ENCODE measurements around the gene NDFIP1. TPM values are rescaled to one million over a fixed set of nuclear protein-coding genes. Genes with fewer than 3 reads are reported as not detected.
A peak's percentile ranks its signal among the peaks of the same experiment; 100 is the strongest.
"Not testable (repeated sequence)": the region's sequence is repeated elsewhere in the genome, so short reads cannot be mapped to it uniquely, and the experiment has no call there.

NDFIP1 gene
- polyA plus RNA-seq, 4 donors: 131 to 159 (median 148) TPM

DNA sequence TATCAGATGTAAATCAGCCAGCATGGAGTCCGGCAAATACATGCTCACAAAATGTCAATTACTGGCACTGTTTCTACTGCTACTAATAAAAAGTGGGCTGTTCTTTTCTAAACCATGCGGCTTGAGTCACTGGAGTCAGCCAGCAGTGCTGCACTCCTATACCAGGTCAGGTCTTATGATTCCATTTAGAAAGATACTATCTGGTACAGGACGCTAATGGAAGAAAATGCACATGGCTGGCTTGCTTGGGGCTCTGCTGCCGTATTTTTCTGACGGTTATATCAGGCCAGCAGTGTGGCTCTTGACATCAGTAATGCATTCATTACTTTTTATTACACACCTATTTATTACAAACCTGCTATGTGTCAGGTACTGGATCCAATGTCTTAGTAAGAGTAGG is 74.3 kb downstream of the NDFIP1 start:
- no peak for DNase-seq (ENCODE audit: low read depth in 4 of 4, low spot score in 3 of 4)

DNA sequence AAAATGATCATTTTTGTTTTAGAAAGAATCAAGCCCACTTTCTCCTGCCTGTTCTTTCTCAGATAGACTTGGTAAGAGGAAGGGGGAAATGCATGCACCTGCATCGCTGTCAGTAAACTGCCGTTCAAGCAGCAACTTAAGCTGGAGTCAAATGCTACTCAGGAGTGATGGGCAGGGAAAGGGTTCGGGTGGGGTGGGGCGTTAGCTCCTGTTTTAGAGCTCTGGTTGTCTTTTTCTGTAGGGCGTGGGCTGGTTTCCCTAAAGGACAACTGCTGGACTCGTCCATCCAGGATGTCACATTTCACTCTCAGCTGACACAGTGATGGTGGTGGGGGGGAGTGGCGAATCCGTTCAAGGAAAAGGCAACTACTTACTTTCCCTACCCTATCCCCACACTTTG is 75.0 kb downstream of the NDFIP1 start:
- DNase-seq (ENCODE audit: low read depth in 4 of 4, low spot score in 3 of 4): no peak

DNA sequence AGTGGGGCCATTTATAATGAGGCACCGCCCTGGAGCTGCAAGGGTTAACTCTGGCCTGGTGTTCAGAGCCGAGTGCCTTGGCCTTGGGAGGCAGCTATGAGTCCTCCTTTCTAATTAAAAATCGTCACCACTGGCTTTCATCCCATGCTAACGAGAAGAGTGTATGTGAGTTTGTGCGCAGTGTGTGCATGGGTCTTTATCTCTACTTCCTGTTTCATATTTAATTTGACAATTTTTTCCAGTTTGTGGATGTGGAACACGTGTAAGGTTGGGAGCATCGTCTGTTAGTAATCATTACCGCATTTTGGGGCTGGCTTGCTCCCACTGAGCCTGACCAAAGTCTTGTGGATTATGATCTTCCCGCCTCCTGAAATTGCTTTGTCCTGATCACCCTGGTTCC is 76.4 kb downstream of the NDFIP1 start:
- no peak for DNase-seq (ENCODE audit: low read depth in 4 of 4, low spot score in 3 of 4)

DNA sequence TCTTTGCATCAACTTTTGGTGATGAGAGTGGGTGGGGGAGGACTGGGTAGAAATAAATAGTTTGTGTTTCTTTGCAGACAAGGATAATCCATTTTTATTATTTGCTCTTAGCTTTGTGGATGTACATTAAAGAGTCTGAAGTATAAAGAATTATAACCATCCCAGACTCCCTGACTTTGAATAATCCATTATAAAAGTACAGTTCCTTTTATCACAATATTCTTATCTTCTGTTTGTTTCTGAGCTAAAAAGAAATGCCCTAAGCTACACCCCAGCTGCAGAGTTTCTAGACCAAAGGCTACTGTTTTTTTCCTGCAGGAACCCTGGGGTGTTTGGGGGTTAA is 77.9 kb downstream of the NDFIP1 start:
- peak in 1 of 4 donors; percentile 34 for DNase-seq (ENCODE audit: low read depth in 4 of 4, low spot score in 3 of 4)

DNA sequence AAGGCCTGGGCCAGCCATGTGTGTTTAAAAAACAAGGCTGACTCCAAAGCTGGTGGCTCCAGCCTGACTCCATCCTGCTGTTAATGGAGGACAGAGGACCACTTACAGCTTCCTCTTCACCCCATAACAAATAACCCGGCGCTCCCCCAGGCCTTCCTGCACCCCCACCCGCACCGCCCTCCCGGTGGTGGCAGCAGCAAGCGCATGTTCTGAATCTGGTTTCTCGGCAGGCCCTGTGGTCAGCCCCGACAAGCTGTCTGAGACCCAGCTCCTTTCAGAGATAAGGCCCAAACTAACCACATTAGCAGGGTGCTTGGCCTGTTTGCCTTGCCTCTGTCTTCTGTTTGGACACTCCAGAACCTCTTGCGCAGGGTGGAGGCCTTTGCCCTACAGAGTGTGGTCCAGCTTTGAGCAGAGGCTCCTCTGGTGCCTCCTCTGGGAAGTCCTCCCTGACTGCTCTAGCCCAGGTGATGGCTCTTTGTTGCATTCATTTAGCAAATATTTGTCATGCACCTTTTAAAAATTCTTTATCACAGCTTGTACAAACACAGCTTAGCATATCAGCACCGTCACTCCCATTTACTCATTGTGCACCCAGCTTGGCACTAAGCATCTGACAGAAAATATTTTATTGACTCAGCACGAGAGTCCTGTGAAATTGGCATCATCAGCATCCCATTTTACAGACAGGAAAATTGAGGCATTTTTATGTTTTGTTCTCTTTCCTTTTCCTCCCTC is 78.4 kb downstream of the NDFIP1 start:
- DNase-seq (ENCODE audit: low read depth in 4 of 4, low spot score in 3 of 4): no peak

DNA sequence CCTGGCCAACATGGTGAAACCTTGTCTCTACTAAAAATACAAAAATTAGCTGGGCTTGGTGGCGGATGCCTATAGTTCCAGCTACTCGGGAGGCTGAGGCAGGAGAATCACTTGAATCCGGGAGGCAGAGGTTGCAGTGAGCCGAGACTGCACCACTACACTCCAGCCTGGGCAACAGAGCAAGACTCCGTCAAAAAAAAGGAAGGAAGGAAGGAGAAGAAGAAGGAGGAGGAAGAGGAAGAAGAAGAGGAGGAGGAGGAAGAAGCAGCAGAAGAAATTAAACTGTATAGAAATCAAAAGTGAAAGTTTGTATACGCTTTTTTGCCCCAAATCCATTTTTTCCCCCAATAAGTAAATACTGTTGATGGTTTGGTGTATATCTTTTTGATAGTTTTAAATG is 80.1 kb downstream of the NDFIP1 start:
- DNase-seq (ENCODE audit: low read depth in 4 of 4, low spot score in 3 of 4): not testable (repeated sequence)

DNA sequence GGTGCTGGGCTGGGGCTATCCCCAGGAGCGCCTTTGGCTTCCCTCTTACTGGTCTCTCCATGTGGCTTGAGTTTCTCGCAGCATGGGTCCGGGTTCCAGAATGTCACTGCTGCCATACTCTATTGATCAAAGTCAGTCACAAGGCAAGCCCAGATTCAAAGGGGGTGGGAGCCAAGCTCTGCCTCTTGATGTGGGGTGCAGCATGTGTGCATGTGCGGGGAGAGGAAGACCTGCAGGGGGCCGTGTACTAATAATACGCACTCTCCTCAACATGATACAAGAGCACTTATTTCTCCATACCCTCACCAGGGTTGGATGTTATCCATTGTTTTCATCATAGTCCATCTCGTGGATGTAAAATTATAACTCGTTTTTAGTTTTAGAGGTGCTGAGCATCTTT is 81.2 kb downstream of the NDFIP1 start:
- no peak for DNase-seq (ENCODE audit: low read depth in 4 of 4, low spot score in 3 of 4)

DNA sequence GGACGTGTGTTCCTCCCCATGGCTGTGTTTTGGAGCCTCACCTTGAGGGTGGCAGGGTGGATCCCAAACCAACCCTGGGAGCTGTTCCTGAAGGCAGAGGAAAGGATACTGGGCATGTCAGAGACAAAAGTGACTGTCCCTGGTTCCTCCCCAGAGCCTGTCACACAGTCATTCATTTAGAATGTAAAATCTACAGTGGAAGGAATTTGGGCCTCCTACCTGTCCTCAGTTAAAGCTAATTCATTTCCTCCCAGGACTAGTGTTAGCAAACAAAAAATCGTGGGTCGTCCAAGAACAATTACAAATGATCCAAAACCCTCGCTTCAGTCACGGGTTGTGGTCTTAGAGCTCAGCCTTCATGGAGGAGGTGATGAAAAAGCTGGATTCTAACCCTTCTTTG is 83.2 kb downstream of the NDFIP1 start:
- no peak for DNase-seq (ENCODE audit: low read depth in 4 of 4, low spot score in 3 of 4)

DNA sequence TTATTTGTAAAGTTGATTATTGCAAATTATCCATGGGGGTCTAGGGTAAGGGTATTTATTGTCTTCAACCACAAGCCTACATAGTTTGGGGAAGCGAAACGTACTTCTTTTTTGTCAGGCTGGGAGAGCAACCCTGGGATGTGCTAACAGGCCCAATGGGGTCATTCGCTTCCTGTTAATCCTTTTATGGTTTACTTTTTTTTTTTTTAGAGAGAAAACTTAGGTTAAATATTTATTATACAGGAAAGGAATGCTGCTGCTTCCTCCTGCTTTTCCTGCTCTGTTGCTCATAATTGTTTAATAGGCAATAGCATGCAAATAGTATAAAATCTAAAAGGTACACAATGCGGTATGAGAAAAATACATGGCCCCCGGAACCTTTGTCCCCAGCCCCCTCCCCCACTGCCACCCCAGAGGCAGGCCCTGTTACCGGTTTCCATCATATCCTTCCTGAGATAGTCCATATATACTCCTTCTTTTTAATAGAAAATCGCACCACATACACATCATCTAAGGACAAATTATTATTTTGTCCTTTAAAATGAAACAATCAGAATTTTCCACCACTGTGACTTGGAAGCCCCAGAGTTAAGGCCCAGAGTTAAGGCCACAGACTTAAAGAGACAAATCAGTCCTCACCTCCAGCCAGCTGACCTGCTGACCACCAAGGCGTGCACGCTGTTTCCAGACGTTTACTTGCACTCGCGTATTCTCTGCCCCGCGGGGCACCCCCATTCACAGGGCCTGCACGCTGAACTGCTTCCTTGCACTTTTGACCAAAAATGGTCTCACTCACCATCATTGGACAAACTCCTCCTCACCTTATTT is 83.9 kb downstream of the NDFIP1 start:
- DNase-seq (ENCODE audit: low read depth in 4 of 4, low spot score in 3 of 4): no peak

DNA sequence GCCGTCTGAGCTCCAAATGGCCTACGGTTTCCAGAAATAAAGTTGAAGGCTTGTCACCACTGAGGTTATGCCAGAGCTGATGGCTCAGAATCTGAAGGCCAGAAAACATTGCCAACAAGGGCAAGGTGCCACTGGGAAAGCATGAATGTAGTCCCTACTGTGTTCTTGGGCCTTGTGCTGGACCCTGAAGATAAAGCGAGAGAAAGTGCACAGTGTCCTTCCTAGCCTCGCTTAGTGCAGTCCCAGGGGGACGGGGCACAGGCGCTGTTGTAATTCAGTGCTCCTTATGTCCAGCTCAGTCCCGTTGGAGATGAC is 84.5 kb downstream of the NDFIP1 start:
- DNase-seq (ENCODE audit: low read depth in 4 of 4, low spot score in 3 of 4): no peak

DNA sequence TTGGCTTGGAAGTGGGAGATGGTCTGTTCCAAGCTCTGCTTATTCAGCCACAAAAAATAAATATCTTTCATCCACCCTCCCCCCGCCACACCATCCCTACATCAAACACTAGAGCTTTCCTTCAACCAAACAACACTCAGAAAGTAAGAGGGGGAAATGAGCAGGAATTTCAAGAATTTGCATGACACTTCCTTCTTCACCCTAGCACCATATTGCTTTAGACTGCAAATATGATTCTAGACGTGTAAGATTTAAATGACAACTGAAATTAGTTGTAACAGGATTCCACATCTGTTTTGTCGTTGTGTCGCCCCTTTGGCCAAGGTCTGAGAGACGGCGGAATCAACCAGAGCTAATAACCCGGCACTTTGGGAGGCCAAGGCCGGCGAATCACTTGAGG is 88.5 kb downstream of the NDFIP1 start:
- no peak for DNase-seq (ENCODE audit: low read depth in 4 of 4, low spot score in 3 of 4)

DNA sequence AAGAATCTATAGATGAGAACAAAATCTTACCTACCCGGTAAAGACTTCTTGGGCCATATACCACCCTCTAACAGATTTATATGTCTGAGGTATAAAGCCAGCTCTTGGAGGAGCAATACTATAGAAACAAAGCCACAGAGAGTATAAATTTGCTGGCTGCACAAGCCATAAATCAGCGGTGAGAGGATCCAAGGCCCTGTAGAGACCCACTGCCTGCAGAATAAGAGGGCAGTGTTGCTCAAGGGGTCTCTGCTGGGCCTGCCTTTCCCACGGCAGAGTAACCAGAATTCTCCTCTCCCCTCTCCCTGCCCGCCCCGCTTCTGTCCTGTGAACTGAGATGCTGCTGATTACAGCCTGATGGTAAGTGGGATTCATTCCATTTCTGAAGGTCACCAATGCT is 89.2 kb downstream of the NDFIP1 start:
- no peak for DNase-seq (ENCODE audit: low read depth in 4 of 4, low spot score in 3 of 4)

DNA sequence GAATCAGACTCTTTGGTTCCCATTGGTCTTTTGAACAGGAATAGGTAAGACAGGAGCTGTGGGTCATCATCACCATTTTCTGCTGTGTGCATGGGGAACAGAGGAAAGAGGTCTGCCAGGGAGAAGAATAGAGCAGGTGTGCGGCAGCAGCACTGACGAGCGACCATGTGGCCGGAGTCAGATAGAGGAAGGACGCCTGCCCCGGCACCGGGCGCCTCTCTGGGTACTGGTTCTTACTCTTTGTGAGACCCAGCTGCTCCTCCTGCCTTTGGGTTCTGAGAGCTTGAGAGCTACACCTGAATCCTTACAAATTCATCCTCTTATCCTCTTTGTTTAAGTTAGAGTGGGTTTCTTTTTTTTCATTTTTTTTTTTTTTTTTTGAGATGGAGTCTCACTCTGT is 90.8 kb downstream of the NDFIP1 start:
- DNase-seq (ENCODE audit: low read depth in 4 of 4, low spot score in 3 of 4): no peak

DNA sequence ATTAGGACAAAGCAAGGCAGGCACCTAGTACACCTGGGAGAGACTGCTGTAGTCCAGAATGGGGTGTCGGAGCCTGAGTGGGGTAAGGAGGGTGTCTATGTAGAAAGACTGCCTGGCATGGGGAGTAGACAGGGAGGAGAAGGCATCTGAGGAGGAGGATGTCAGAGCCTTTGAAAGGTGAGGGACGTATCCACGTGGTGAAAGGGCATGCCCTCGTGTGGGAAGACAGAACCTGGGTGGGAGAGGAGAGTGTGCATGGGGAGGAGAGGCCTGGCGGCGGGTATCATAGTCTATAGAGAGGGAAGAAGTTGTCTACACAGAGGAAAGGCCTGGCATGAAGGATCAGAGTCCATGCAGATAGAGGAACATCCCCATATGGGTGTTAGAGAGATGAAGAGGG is 91.8 kb downstream of the NDFIP1 start:
- DNase-seq (ENCODE audit: low read depth in 4 of 4, low spot score in 3 of 4): no peak

DNA sequence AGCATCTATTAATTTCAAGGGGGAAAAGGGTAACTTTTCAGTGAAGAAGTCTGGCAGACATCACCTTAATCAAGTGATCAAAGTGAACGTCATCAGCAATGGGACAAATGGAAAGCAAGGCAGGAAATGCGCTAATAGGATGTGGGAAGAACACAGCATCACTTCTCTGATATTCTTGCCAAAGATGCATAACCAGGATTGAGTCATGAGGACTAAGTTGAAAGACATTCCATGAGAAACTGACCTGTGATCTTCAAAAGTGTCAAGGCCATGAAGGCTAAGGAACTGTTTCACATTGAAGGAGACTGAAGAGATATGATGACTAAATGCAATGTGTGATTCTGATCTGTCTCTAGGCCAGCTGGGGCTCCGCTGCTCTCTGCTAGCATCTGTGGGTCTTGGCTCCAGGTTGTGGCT is 92.9 kb downstream of the NDFIP1 start:
- DNase-seq (ENCODE audit: low read depth in 4 of 4, low spot score in 3 of 4): no peak

DNA sequence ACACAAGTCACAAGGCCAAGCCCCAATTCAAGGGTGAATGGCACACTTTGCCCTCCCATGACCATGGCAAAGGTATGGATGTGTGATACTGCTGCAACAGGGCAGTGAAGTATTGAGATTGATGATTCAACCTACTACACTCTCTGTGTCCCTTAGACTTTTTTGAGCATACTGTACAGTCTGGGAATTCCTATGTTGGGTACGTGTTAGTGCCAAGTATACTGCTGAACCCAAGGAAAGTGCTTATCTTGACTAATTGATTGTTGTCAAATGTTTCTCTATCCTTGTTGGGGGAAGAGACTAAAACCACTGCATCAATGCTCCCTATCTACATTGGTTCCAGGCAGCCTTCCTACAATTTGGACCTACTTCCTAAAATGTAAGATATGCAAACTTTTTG is 93.7 kb downstream of the NDFIP1 start:
- no peak for DNase-seq (ENCODE audit: low read depth in 4 of 4, low spot score in 3 of 4)

Other genes with a start within 250 kb of the NDFIP1 start
- gene PCDH1, start 230.4 kb upstream of the NDFIP1 start, polyA plus RNA-seq (ENCODE audit: insufficient read length in 4 of 4): 10 to 100 TPM; 24.0 to 28.3 (median 25.6) TPM
- 100 to 1,000 TPM; 101 to 126 (median 117) TPM for gene DELE1, start 184.9 kb upstream of the NDFIP1 start, polyA plus RNA-seq (ENCODE audit: insufficient read length in 4 of 4)
- gene PCDH12, start 150.6 kb upstream of the NDFIP1 start, polyA plus RNA-seq (ENCODE audit: insufficient read length in 4 of 4): 10 to 100 TPM; 15.6 to 17.3 (median 16.7) TPM
- 10 to 100 TPM; 58.6 to 72.0 (median 69.1) TPM for gene RNF14, start 139.7 kb upstream of the NDFIP1 start, polyA plus RNA-seq (ENCODE audit: insufficient read length in 4 of 4)
- 10 to 100 TPM; 64.9 to 68.0 (median 66.6) TPM for gene GNPDA1, start 95.8 kb upstream of the NDFIP1 start, polyA plus RNA-seq (ENCODE audit: insufficient read length in 4 of 4)
- gene SPRY4, start 216.2 kb downstream of the NDFIP1 start, polyA plus RNA-seq (ENCODE audit: insufficient read length in 4 of 4): 10 to 100 TPM; 32.5 to 36.5 (median 34.0) TPM

All from right renal pelvis (tissue), 4 donors.